K562 (cell line): ENCODE measurements around the gene EHMT2. TPM values are rescaled to one million over a fixed set of nuclear protein-coding genes. Genes with fewer than 3 reads are reported as not detected.
A peak's percentile ranks its signal among the peaks of the same experiment; 100 is the strongest.

Experiments used
- ARID1B ChIP-seq: fragments of 450-650 bp; IDR thresholded peaks from 2 replicates; pipeline ENCODE4 v1.6.1; 2016; ENCODE audit warnings: antibody characterized with exemption, mild to moderate bottlenecking, inconsistent platforms
- CAMTA2 ChIP-seq: fragments of 250-450 bp; sonication (Bioruptor Pico); conservative IDR thresholded peaks from 2 replicates; pipeline ENCODE4 v1.5.1; 2022
- CREB1 ChIP-seq, 2 experiments: sonication (generic) in 1 of 2; formaldehyde crosslinking in 1 of 2; IDR thresholded peaks; 2 replicates each; pipeline versions ENCODE4 v1.6.1 to v1.8.0; 2012 to 2022; ENCODE audit warnings: inconsistent platforms in 1 of 2, mild to moderate bottlenecking in 1 of 2, missing genetic modification reagents in 1 of 2, moderate library complexity in 1 of 2
- E2F5 ChIP-seq: sonication (generic); formaldehyde crosslinking; IDR thresholded peaks from 2 replicates; pipeline ENCODE4 v1.8.0; 2022; ENCODE audit warnings: mild to moderate bottlenecking, missing genetic modification reagents
- GABPB2 ChIP-seq: fragments of 250-450 bp; sonication (Bioruptor Pico); conservative IDR thresholded peaks from 2 replicates; pipeline ENCODE4 v1.5.1; 2021; ENCODE audit warnings: mild to moderate bottlenecking
- HMGN3 ChIP-seq: IDR thresholded peaks from 2 replicates; pipeline ENCODE4 v1.6.1; 2011; ENCODE audit warnings: borderline replicate concordance, low read depth, mild to moderate bottlenecking, mixed read lengths, low read length; ENCODE audit not compliant: insufficient read length; ENCODE audit errors: extremely low read depth
- KAT7 ChIP-seq: sonication (generic); formaldehyde crosslinking; IDR thresholded peaks from 2 replicates; pipeline ENCODE4 v1.8.0; 2022; ENCODE audit warnings: missing genetic modification reagents, mild to moderate bottlenecking, borderline replicate concordance
- KDM4B ChIP-seq, 2 experiments: fragments of 450-650 bp in 1 of 2; sonication (generic) in 1 of 2; IDR thresholded peaks; 2 replicates each; pipeline ENCODE4 v1.6.1; 2016 to 2017; ENCODE audit warnings: borderline replicate concordance in 2 of 2, antibody characterized with exemption in 1 of 2, low read depth in 1 of 2, mild to moderate bottlenecking in 1 of 2
- MAFG ChIP-seq: fragments of 450-650 bp; conservative IDR thresholded peaks from 2 replicates; pipeline ENCODE4 v1.6.1; 2016; ENCODE audit warnings: missing genetic modification characterization, missing compliant biosample characterization
- MCM3 ChIP-seq: fragments of 450-650 bp; IDR thresholded peaks from 2 replicates; pipeline ENCODE4 v1.6.1; 2016
- MITF ChIP-seq: IDR thresholded peaks from 2 replicates; pipeline ENCODE4 v1.6.1; 2014; ENCODE audit warnings: antibody characterized with exemption
- MYC ChIP-seq, 2 experiments: fragments of 250-450 bp in 1 of 2; sonication (Bioruptor Pico) in 1 of 2; IDR thresholded peaks; 2 replicates each; pipeline versions ENCODE4 v1.5.1 to v1.6.1; 2012 to 2021; ENCODE audit warnings: low read depth in 2 of 2, borderline replicate concordance in 1 of 2, improper control_type of control experiment in 1 of 2, low read length in 1 of 2, mild to moderate bottlenecking in 1 of 2, moderate library complexity in 1 of 2
- NFRKB ChIP-seq: fragments of 450-650 bp; IDR thresholded peaks from 2 replicates; pipeline ENCODE4 v1.6.1; 2016; ENCODE audit warnings: low read depth
- NR2C2 ChIP-seq, 2 experiments: fragments of 200-800 bp in 1 of 2; sonication (Bioruptor generic) in 1 of 2; sonication (generic) in 1 of 2; formaldehyde crosslinking in 1 of 2; IDR thresholded peaks; 2 replicates each; pipeline versions ENCODE4 v1.6.1 to v1.8.0; 2016 to 2022; ENCODE audit warnings: mild to moderate bottlenecking in 1 of 2, missing compliant biosample characterization in 1 of 2, missing genetic modification characterization in 1 of 2, missing genetic modification reagents in 1 of 2
- PHB ChIP-seq: fragments of 250-450 bp; sonication (Bioruptor Pico); IDR thresholded peaks from 2 replicates; pipeline ENCODE4 v1.5.0; 2021
- PREB ChIP-seq: sonication (generic); formaldehyde crosslinking; IDR thresholded peaks from 2 replicates; pipeline ENCODE4 v1.8.1; 2023; ENCODE audit warnings: mild to moderate bottlenecking, missing genetic modification reagents
- PYGO2 ChIP-seq: fragments of 450-650 bp; IDR thresholded peaks from 2 replicates; pipeline ENCODE4 v1.6.1; 2016; ENCODE audit warnings: mild to moderate bottlenecking, missing genetic modification characterization, moderate library complexity, missing compliant biosample characterization
- RAD21 ChIP-seq, 2 experiments: fragments of 250-450 bp in 1 of 2; fragments of 450-650 bp in 1 of 2; sonication (Bioruptor Pico) in 1 of 2; formaldehyde crosslinking in 1 of 2; IDR thresholded peaks in 1 of 2; conservative IDR thresholded peaks in 1 of 2; 2 replicates each; pipeline versions ENCODE4 v1.4.0 to v1.8.0; 2020 to 2022; ENCODE audit warnings: mild to moderate bottlenecking in 2 of 2, moderate library complexity in 1 of 2
- SIN3A ChIP-seq, 2 experiments: fragments of 150-350 bp in 1 of 2; IDR thresholded peaks; 2 replicates each; pipeline ENCODE4 v1.6.1; 2011 to 2016; ENCODE audit warnings: borderline replicate concordance in 2 of 2, low read depth in 2 of 2, low read length in 2 of 2, mild to moderate bottlenecking in 2 of 2, moderate library complexity in 2 of 2; ENCODE audit not compliant: control insufficient read depth in 1 of 2
- SIN3B ChIP-seq: fragments of 450-650 bp; IDR thresholded peaks from 2 replicates; pipeline ENCODE4 v1.6.1; 2017; ENCODE audit warnings: low read depth, mild to moderate bottlenecking, moderate library complexity
- SMARCB1 ChIP-seq: IDR thresholded peaks from 2 replicates; pipeline ENCODE4 v1.6.1; 2011; ENCODE audit warnings: improper control_type of control experiment, low read depth; ENCODE audit not compliant: insufficient read length
- SUPT5H ChIP-seq: fragments of 450-650 bp; IDR thresholded peaks from 2 replicates; pipeline ENCODE4 v1.6.1; 2016
- ZC3H11A ChIP-seq: IDR thresholded peaks from 2 replicates; pipeline ENCODE4 v1.6.1; 2012; ENCODE audit warnings: low read depth, low read length, improper control_type of control experiment
- polyA plus RNA-seq, 8 experiments: library from polyadenylated mRNA; depleted of rRNA in 4 of 8; stranded (reverse) in 5 of 8; unstranded in 3 of 8; fragments of >200 nt; fragmentation: Nextera tagmentation in 2 of 8; fragmentation: Illumina TruSeq in 1 of 8; extraction: Ambion mirVana in 2 of 8; extraction: Trizol in 1 of 8; gene quantifications; 2 replicates each; pipeline versions ENCODE4 v1.2.1 to v1.2.3, GENCODE V29; 2011 to 2014; ENCODE audit warnings: inconsistent platforms in 1 of 8, missing spikeins in 1 of 8
- total RNA-seq, 7 experiments: library from RNA; depleted of rRNA in 6 of 7; stranded (reverse); fragments of >200 nt in 6 of 7; fragmentation: Illumina TruSeq in 2 of 7; extraction: Trizol in 2 of 7; gene quantifications; 2 replicates each; pipeline versions ENCODE4 v1.2.1 to v1.2.3, GENCODE V29; 2011 to 2021; ENCODE audit warnings: low replicate concordance in 1 of 7

EHMT2 gene
- total and polyA plus RNA-seq, 9 of the 15 experiments (the other 6 are each of a cell fraction or from before 2014, with no cell fraction given) = 2.1 to 63.8 (median 38.5) TPM

GRCh38 chr6:31897612-31898382, at the start of gene EHMT2 (continued):
- TF ChIP-seq KDM4B (IDR thresholded peaks at IDR 0.05; ENCODE audit: borderline replicate concordance in 2 of 2, low read depth in 1 of 2) (peak in 1 of 2 experiments; percentile 50; a peak in 1 of 4 replicates), SIN3A (IDR thresholded peaks at IDR 0.05; ENCODE audit: borderline replicate concordance in 2 of 2, control insufficient read depth in 1 of 2, low read depth in 2 of 2, low read length in 2 of 2) (0 out of 4 replicates have a peak, but pooled peaks of 1 of the 2 experiments have one; percentile 28), GABPB2 (CRISPR knock-in tag) (no peak), PYGO2 (no peak), CAMTA2 (no peak), ARID1B (no peak), CREB1 (IDR thresholded peaks at IDR 0.05) (no peak; the same call in 1 of the 2 replicates), CREB1 (CRISPR knock-in tag; IDR thresholded peaks at IDR 0.05) (0 out of 2 replicates have a peak, but pooled peaks have one; percentile 44), MAFG (tag) (no peak), MITF (peak; percentile 2; the same call in 1 of the 2 replicates), MYC (IDR thresholded peaks at IDR 0.05; ENCODE audit: low read depth, low read length) (peak; percentile 61), MYC (CRISPR knock-in tag; IDR thresholded peaks at IDR 0.05; ENCODE audit: borderline replicate concordance, low read depth) (no peak), NR2C2 (CRISPR knock-in tag; IDR thresholded peaks at IDR 0.05) (no peak), NR2C2 (tag; IDR thresholded peaks at IDR 0.05) (peak; percentile 42; the same call in 1 of the 2 replicates), NFRKB (no peak), SIN3B (0 out of 2 replicates have a peak, but pooled peaks have one; percentile 38), RAD21 (CRISPR knock-in tag; conservative IDR thresholded peaks at IDR 0.05 in 1 of 2, IDR thresholded peaks at IDR 0.05 in 1 of 2) (0 out of 4 replicates have a peak, but pooled peaks of 1 of the 2 experiments have one; percentile 15), HMGN3 (peak; percentile 91), PREB (CRISPR knock-in tag) (0 out of 2 replicates have a peak, but pooled peaks have one; percentile 89), SMARCB1 (no peak), KAT7 (0 out of 2 replicates have a peak, but pooled peaks have one; percentile 98), ZC3H11A (no peak), MCM3 (no peak), SUPT5H (peak; percentile 70), E2F5 (CRISPR knock-in tag) (0 out of 2 replicates have a peak, but pooled peaks have one; percentile 45), PHB (CRISPR knock-in tag) (no peak)
